ENCODE measurements around the gene SLC39A9.
"Not testable (repeated sequence)": the region's sequence is repeated elsewhere in the genome, so short reads cannot be mapped to it uniquely, and the experiment has no call there.

SLC39A9 gene

DNA sequence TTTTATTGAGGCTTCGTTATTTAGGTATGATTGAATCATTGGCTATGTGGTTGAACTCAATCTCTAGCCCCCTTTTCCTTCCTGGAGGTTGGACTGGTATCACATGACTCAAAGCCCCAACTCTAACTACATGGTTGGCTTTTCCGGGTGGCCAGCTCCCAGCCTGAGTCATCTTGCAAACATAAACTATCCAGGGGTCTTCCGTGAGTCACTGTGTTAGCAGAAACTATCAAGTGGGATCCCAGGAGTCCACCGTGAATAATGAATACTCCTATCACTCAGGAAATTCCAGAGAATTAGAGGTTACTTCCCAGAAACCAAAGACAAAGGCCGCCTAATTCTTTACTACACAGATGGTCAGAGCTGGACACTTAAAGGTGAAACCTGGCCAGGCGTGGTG is 66.3 kb downstream of the SLC39A9 start:
- H3K36me3 ChIP-seq, result peaks cover 11% of the 10 kb centered on the region; the same call in 1 of the 2 replicates
- H3K27ac ChIP-seq, result no peak overlapping the region
- no peak for TF ChIP-seq Cebpa-rat (IDR thresholded peaks at IDR 0.05)

GRCh38 chr14:69468949-69469348 is 70.5 kb downstream of the SLC39A9 start:
- Histone ChIP-seq H3K4me1 (no peaks in the 10 kb centered on the region), H3K9me3 (no peaks in the 10 kb centered on the region), H4K20me1 (no peaks in the 10 kb centered on the region), H3K4me3 (no peak overlapping the region), H3K27me3 (no peaks in the 10 kb centered on the region), H3K9ac (no peak overlapping the region), H3K36me3 (0 out of 2 replicates have a peak, but pooled peaks cover 4% of the 10 kb centered on the region), H3K4me2 (no peak overlapping the region), H3K27ac (no peak overlapping the region)
- no peak for TF ChIP-seq Cebpa-rat (IDR thresholded peaks at IDR 0.05)

More for the DNA sequence above, 66.3 kb downstream of the SLC39A9 start:
- H3K4me1 ChIP-seq, result peaks cover 19% of the 10 kb centered on the region
- H4K20me1 ChIP-seq, result peaks cover 8% of the 10 kb centered on the region; the same call in 1 of the 2 replicates
- no peak overlapping the region for H3K9ac ChIP-seq
- H3K27me3 ChIP-seq, result no peaks in the 10 kb centered on the region
- no peaks in the 10 kb centered on the region for H3K9me3 ChIP-seq
- no peak overlapping the region for H3K4me3 ChIP-seq
- no peak overlapping the region for H3K4me2 ChIP-seq

DNA sequence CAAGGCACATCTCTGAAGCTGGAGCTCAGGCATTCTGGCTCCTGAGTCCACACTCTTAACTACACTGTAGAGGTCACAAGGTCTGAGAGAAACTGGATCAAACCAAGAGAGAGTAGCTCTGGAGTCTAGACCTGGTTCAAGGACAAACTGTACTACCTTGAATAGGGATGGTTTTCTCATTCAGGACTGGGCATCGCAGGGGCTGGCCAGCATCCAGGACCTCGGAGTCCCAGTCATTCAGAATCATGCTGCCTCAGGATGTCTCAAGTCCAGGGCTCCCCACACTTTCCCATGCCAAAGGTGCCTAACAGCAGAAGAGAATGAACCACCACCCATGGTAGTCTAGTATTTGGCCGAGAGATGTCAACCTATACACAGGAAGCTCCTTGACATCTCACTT is 72.9 kb downstream of the SLC39A9 start:
- no peak for TF ChIP-seq Cebpa-rat (IDR thresholded peaks at IDR 0.05)

DNA sequence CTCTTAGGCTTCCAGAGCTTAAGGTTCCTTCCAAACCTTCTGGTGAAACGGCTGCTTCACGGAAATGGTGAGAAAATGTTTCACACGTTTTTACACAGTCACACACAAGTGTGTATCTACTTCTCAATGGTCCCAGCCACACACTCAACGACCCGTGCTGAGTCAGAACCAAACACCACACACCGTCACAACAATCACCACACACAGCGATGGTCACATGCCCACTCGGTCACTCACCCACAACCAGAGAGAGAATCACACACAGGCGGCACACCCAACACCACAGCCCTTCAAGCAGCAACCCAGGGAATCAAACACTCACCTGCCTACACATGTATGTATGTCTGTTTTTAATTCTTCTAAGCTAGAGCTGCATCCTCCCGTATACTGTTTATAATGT is 73.4 kb downstream of the SLC39A9 start:
- no peaks in the 10 kb centered on the region for H4K20me1 ChIP-seq
- TF ChIP-seq Cebpa-rat (IDR thresholded peaks at IDR 0.05), result no peak

More for the DNA sequence above, 72.9 kb downstream of the SLC39A9 start:
- peaks cover 11% of the 10 kb centered on the region for H3K4me1 ChIP-seq
- no peaks in the 10 kb centered on the region for H3K9me3 ChIP-seq
- H3K27me3 ChIP-seq, result no peaks in the 10 kb centered on the region
- H3K27ac ChIP-seq, result no peak overlapping the region
- no peak overlapping the region for H3K4me3 ChIP-seq
- H4K20me1 ChIP-seq, result no peaks in the 10 kb centered on the region
- no peak overlapping the region for H3K9ac ChIP-seq
- no peaks in the 10 kb centered on the region for H3K36me3 ChIP-seq
- no peak overlapping the region for H3K4me2 ChIP-seq

GRCh38 chr14:69473260-69473659 is 74.8 kb downstream of the SLC39A9 start:
- Histone ChIP-seq H3K27ac (no peak overlapping the region), H3K4me2 (no peak overlapping the region), H3K36me3 (no peaks in the 10 kb centered on the region), H4K20me1 (no peaks in the 10 kb centered on the region), H3K9ac (no peak overlapping the region), H3K27me3 (no peaks in the 10 kb centered on the region), H3K4me1 (peaks cover 11% of the 10 kb centered on the region), H3K9me3 (no peaks in the 10 kb centered on the region), H3K4me3 (no peak overlapping the region)
- TF ChIP-seq Cebpa-rat (IDR thresholded peaks at IDR 0.05), result no peak

More for the DNA sequence above, 73.4 kb downstream of the SLC39A9 start:
- no peak overlapping the region for H3K27ac ChIP-seq
- H3K4me3 ChIP-seq, result no peak overlapping the region
- no peaks in the 10 kb centered on the region for H3K27me3 ChIP-seq
- no peaks in the 10 kb centered on the region for H3K36me3 ChIP-seq
- peaks cover 11% of the 10 kb centered on the region for H3K4me1 ChIP-seq
- no peak overlapping the region for H3K9ac ChIP-seq
- H3K4me2 ChIP-seq, result no peak overlapping the region
- H3K9me3 ChIP-seq, result no peaks in the 10 kb centered on the region

- H3K9ac ChIP-seq, result no peak overlapping the region
- H3K4me2 ChIP-seq, result no peak overlapping the region
- H3K9me3 ChIP-seq, result no peaks in the 10 kb centered on the region
- H3K27me3 ChIP-seq, result no peaks in the 10 kb centered on the region
- no peaks in the 10 kb centered on the region for H4K20me1 ChIP-seq
- H3K4me1 ChIP-seq, result peaks cover 11% of the 10 kb centered on the region
- H3K36me3 ChIP-seq, result no peaks in the 10 kb centered on the region
- H3K27ac ChIP-seq, result no peak overlapping the region
- no peak for TF ChIP-seq Cebpa-rat (IDR thresholded peaks at IDR 0.05)
- no peak overlapping the region for H3K4me3 ChIP-seq
Measured at GRCh38 chr14:69473946-69474345, 75.5 kb downstream of the SLC39A9 start.

DNA sequence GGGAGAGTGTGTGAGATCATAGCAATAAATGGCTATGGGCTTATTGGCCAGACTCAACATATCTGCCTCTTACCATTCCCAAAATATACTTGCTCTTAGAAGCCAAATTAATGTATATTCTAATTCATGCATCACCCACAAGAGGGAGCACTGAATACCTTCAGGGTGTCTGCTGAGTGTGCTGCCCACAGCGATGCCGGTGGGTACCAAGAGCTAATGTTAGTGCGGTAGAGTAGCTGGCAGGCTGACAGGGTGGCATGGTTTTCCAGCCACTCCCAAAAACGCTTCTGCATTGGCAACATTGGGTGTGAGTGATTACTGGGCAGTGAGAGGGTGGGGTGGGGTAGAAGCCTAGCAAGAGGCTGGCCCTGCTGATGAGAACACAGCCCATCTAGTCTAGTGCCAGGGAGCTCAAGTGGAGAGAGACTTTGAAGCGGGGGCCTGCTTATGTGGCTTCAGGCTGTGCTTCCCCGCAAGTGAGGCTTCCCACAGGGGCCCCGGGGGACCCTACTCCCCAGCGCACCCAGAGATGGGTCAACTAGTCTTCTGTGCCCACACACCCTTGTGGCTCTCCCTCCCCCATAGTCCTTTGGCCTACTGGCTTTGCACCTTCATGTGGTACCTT is 76.8 kb downstream of the SLC39A9 start:
- H4K20me1 ChIP-seq, result no peaks in the 10 kb centered on the region
- no peaks in the 10 kb centered on the region for H3K27me3 ChIP-seq
- H3K9me3 ChIP-seq, result no peaks in the 10 kb centered on the region
- H3K4me1 ChIP-seq, result peaks cover 11% of the 10 kb centered on the region
- TF ChIP-seq Cebpa-rat (IDR thresholded peaks at IDR 0.05), result no peak
- H3K4me3 ChIP-seq, result no peak overlapping the region
- no peaks in the 10 kb centered on the region for H3K36me3 ChIP-seq
- H3K27ac ChIP-seq, result no peak overlapping the region
- H3K9ac ChIP-seq, result no peak overlapping the region
- H3K4me2 ChIP-seq, result peak overlapping the region; percentile 42

GRCh38 chr14:69476824-69477450 is 78.4 kb downstream of the SLC39A9 start:
- H3K4me3 ChIP-seq, H4K20me1 ChIP-seq, H3K9me3 ChIP-seq, H3K27ac ChIP-seq, H3K36me3 ChIP-seq, H3K4me2 ChIP-seq, H3K27me3 ChIP-seq, H3K9ac ChIP-seq: not testable (repeated sequence)
- peaks cover 27% of the 10 kb centered on the region for H3K4me1 ChIP-seq

DNA sequence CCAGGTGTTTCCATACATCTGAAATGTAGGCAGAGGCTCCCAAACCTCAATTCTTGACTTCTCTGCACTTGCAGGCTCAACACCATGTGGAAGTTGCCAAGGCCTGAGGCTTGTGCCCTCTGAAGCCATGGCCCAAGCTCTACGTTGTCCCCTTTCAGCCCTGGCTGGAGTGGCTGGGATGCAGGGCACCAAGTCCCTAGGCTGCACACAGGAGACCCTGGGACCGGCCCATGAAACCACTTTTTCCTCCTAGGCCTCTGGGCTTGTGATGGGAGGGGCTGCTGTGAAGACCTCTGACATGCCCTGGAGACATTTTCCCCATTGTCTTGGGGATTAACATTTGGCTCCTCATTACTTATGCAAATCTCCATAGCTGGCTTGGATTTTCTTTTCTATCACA is 79.6 kb downstream of the SLC39A9 start:
- not testable (repeated sequence) for H3K27me3 ChIP-seq, H3K36me3 ChIP-seq, H3K27ac ChIP-seq, H3K4me2 ChIP-seq, H3K9ac ChIP-seq, H3K4me3 ChIP-seq, H3K9me3 ChIP-seq
- Histone ChIP-seq H4K20me1 (peaks cover 12% of the 10 kb centered on the region; the same call in 1 of the 2 replicates), H3K4me1 (peaks cover 38% of the 10 kb centered on the region)

DNA sequence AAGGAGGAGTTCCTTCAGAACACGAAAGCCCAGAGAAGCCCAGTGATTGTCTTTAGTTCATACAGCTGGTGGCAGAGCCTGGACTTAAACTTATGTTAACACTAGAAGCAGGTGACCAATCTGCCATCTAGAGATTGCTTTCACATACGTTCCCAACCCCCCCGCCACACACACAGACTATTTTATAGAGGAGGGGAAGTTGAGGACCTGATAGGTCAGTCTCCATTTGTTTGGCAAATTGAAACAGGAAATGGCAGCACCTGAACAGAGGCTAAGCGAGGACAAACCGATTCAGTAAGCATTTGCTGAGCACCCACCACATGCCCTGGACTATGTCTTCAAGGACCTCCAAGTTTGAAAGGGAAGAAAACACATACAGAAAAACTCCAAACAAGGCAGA is 81.2 kb downstream of the SLC39A9 start:
- no peaks in the 10 kb centered on the region for H3K9me3 ChIP-seq
- TF ChIP-seq Cebpa-rat (IDR thresholded peaks at IDR 0.05), result no peak
- H3K27ac ChIP-seq, result no peak overlapping the region
- no peak overlapping the region for H3K4me3 ChIP-seq
- H4K20me1 ChIP-seq, result peaks cover 28% of the 10 kb centered on the region; the same call in 1 of the 2 replicates
- peaks cover 52% of the 10 kb centered on the region for H3K4me1 ChIP-seq
- no peak overlapping the region for H3K9ac ChIP-seq
- H3K4me2 ChIP-seq, result no peak overlapping the region
- H3K27me3 ChIP-seq, result peaks cover 25% of the 10 kb centered on the region
- no peaks in the 10 kb centered on the region for H3K36me3 ChIP-seq
